ENCODE measurements around the gene C18orf63.
"Not testable (repeated sequence)": the region's sequence is repeated elsewhere in the genome, so short reads cannot be mapped to it uniquely, and the experiment has no call there.

The C18orf63 gene

DNA sequence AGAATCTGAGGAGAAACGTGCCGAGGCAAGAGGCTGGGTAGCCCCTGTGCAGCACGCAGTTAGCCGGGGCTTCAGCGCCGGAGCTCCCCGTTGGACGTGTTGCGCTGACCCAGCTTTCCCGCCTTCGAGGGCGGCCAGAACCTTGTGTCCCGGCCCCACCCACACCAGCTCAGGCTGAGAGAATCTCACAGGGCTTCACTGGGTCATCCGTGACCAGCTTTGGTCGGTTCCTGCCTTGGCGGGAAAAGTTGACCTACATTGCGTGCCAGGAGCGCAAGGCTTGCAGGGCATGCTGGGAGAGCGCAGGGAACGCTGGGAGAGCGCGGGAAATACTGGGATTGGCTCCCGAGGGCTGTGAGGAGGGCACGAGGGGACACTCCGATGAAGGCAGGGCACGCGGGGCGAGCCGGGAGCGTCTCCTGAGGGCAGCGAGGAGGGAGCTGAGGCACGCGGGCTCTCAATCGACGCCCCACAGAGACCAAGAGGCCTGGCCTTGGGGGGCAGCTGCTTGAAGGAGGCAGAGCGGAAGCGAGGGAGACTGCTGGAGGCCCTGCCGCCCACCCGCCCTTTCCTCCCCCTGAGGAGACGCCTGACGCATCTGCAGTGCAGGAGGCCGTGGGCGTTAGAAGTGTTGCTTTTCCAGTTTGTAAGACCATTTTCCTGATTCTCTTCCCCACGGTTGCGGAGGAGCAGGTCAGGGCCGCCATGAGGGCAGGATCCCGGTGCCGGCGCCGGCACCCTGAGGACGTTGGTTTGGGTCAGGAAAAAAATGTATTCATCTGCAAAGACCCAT lies at the start of gene C18orf63:
TSS of gene C18orf63 (plus strand) at position 376 of the 793 bp plus-strand sequence. CDS start 2,027 bp downstream, outside the sequence.
- DNase-seq = no peak

DNA sequence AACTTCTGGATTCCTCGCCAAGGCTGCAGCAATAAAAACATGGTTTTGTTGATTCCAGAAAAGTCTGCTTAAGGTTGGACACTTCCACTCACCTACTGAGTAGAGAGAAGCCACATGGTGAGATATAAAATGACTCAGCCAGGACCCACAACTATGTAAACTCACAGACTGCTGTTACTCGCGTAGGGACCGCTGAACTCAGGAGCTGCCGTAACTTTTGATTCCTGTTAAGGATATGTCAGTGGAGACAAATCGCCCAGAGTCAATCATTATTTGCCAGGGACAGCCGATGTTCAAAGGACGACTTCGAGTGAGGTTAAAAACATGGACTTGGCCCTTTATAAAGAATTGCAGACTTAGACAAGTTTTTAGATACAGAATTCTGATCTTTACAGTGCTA lies 49.5 kb upstream of the C18orf63 start:
- no peak for DNase-seq

GRCh38 chr18:74268175-74268574 lies 47.5 kb upstream of the C18orf63 start:
- no peak for DNase-seq

GRCh38 chr18:74268933-74269620 lies 46.6 kb upstream of the C18orf63 start:
- no peak for DNase-seq

DNA sequence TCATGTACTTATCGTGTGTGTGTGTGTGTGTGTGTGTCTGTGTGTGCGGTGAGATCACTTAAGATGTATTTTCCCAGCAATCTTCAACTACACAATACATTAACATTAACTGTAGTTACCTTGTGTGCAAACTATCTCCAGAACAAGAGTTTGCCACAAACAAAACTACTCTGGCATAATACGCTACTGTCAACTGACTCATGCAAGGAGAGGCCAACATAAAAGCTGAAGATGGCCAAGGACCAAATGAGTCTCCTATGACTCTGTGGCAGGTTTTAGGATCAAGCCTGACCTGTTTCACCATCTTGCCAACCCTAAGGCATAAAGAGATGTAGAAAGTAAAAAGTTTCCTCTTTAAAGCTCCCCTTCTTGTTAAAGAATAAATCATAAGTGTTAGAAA lies 44.0 kb upstream of the C18orf63 start:
- no peak for DNase-seq

GRCh38 chr18:74273394-74273793 lies 42.2 kb upstream of the C18orf63 start:
- DNase-seq = no peak

GRCh38 chr18:74274700-74275099 lies 40.9 kb upstream of the C18orf63 start:
- DNase-seq = no peak

- DNase-seq = no peak
Measured at GRCh38 chr18:74275736-74276135, 39.9 kb upstream of the C18orf63 start.

GRCh38 chr18:74276609-74277008 lies 39.0 kb upstream of the C18orf63 start:
- DNase-seq = no peak

GRCh38 chr18:74277296-74277695 lies 38.3 kb upstream of the C18orf63 start:
- DNase-seq = no peak

DNA sequence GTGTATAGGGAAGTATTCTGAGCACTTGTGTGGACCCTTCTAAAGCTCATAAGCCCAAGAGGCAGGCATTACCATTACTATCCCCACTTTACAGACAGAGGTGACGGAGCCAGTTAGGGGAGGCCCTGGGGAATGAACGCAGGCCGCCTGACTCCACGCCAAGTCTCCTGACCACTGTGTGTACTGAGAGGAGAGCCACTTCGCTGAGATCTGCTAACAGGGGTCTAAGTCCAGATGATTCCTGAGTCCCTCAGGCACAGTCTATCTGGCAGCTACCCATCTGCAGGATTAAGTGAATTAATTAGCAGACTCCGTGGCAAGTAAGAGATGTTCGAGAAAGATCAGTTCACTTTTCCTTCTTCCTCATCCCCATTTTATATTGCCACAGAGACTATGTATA lies 37.6 kb upstream of the C18orf63 start:
- no peak for DNase-seq

- no peak for DNase-seq
Measured at GRCh38 chr18:74278983-74279382, 36.7 kb upstream of the C18orf63 start.

- no peak for DNase-seq
Measured at GRCh38 chr18:74281011-74281979, 34.3 kb upstream of the C18orf63 start.

GRCh38 chr18:74281980-74282754 lies 33.5 kb upstream of the C18orf63 start:
- no peak for DNase-seq

- no peak for DNase-seq
Measured at GRCh38 chr18:74282755-74283554, 32.7 kb upstream of the C18orf63 start.

- DNase-seq = no peak
Measured at GRCh38 chr18:74283646-74284045, 32.0 kb upstream of the C18orf63 start.

DNA sequence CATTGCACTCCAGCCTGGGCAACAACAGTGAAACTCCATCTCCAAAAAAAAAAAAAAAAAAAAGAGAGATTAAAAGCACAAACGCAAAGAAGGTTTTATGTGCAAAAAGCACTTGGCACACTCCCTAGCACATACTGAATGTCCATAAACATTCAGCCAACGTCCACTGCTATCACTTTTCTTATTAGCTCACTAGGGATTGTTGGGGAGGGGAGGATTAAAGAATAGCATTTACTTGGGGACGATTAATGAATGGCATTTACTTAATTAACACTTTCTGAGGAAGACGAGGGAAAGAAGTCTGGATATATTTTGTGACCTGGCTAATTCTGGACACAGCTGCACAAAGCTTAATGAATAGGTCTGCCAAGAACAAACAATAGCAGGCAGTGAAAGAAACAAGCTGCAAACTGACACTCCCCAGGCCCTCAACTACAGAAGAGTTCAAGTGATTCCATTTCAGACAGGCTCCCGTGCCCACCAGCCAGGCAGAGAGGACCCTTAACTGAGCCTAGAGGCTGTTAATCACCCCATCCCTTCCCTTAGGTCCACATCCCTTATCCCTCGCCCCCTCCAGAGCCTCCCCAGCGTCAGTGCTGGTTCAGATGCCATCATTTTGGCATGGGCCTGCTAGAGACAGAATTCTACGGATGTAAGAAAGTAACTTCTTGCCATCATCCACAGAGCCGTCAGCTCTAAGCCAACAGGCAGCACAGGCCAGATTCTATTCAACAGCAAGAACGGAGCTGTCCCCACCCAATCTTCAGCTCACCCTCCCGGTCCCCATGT lies 31.3 kb upstream of the C18orf63 start:
- peak; percentile 74 for DNase-seq

DNA sequence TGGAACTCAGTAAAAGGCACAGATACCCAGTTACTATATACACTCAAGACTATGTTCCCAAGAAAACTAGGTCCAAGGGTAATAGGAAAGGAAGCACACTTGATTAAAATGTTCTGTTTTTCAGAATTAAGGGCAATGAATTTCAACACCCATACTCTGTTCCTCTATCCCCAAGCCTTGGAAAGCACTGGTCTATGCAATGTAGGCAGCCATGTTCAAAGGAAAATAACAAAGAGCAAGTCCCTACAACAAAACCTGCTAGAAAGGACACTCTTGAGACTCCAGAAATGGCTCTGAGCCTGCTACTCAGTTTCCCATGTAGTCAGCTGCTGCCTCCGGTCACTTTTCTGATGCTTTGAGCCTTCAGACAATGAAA lies 30.7 kb upstream of the C18orf63 start:
- DNase-seq = no peak

GRCh38 chr18:74285583-74285982 lies 30.1 kb upstream of the C18orf63 start:
- DNase-seq = not testable (repeated sequence)

DNA sequence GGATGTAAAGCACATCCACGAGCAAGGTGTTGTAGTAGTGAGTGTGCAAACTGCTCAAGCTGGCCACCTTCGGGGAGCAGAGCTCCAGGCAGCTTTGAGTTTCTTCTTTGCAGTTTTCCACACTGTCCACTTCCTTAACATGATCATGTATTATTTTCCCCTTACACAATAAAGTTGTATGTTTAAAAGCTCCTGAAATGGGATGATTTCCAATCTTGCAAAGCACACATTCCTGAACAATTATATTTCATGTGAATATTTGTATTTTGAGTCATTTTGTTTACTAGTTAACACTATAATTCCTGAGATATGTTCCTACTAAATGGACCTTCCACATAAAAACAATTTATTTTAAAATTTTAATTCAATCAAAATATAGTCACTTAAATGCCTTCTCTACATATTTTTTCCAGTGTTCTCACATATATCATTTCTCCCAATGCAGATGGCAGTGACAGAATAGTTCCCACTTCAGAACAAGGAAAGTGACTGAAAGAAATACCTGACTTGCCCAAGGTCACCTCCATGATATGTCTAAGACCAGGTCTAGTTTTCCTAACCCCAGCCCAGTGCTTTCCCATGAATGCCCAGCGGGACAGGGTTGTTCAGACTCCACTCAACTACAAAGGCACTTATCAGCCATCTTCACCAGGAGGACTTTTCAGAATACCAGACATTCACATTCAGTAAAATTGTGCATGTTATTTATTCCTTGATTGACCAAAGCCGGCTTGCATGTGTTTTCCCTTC lies 29.4 kb upstream of the C18orf63 start:
- no peak for DNase-seq
